GM12892 (cell line): ENCODE data around the gene SMIM36. TPM values are rescaled to one million over a fixed set of nuclear protein-coding genes. Genes with fewer than 3 reads are reported as not detected.

ENCODE experiments used
- DNase-seq: peaks from one replicate; pipeline ENCODE4 v3.0.0; 2011; ENCODE audit not compliant: insufficient read length
- FAIRE-seq: peaks from 2 replicates; lab custom pipeline; 2011; peaks lifted over from hg19 to GRCh38; lab: Jason Lieb, UNC
- POLR2A ChIP-seq: IDR thresholded peaks from 2 replicates; pipeline ENCODE4 v1.6.1; 2011; ENCODE audit warnings: low read depth, low read length, control low read depth
- POLR2AphosphoS5 ChIP-seq: IDR thresholded peaks from 2 replicates; pipeline ENCODE4 v1.6.1; 2011; ENCODE audit warnings: low read depth, low read length, control low read depth
- TAF1 ChIP-seq: IDR thresholded peaks from 2 replicates; pipeline ENCODE4 v1.6.1; 2011; ENCODE audit warnings: low read depth, mild to moderate bottlenecking, control low read depth, low read length, borderline replicate concordance
- polyA plus RNA-seq: library from polyadenylated mRNA; unstranded; fragments of >200 nt; gene quantifications from one replicate; pipeline ENCODE4 v1.2.1, GENCODE V29; 2012; ENCODE audit warnings: missing spikeins, inconsistent platforms; ENCODE audit not compliant: missing spikeins

The SMIM36 gene
- polyA plus RNA-seq, result not detected

DNA sequence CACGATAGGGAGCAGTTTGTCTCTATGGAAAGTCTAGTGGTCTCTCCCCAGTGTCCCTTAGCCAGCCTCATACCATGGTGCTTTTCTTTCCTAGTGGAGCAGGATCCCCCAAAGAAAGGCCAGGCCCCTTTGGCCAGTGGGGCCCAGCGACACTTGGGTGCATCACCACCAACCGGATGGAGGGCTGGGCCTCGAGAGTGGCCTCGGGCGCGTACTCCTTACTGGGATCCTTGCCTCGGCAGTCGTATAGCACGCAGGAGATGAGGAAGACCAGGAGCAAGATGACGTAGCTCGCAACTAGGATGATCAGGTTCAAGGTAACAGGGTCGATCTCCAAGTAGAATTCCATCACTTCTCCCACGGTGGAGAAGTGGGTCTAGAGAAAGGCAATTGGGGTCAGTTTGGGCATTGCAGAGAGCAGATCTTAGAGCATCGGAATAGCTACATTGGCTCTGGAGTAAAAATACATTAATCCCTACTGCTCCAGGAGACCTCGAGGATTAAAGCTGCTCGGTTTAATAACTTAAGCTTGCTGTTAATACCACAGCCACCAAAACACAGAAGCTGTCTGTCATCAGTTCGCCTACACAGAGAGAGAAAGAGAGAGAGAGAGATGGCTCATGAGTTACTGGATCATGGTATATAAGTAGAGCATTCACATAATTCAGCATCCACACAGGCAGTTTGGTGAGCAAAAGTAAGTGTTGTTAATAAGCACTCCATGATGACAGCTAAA, at the start of gene SMIM36:
Gene SMIM36, minus strand, starts transcription at position 467 of the 736 bp plus-strand sequence.
- TF ChIP-seq POLR2A, result no peak
- no peak for TF ChIP-seq TAF1
- no peak for TF ChIP-seq POLR2AphosphoS5
- FAIRE-seq (no peak), DNase-seq (no peak)

DNA sequence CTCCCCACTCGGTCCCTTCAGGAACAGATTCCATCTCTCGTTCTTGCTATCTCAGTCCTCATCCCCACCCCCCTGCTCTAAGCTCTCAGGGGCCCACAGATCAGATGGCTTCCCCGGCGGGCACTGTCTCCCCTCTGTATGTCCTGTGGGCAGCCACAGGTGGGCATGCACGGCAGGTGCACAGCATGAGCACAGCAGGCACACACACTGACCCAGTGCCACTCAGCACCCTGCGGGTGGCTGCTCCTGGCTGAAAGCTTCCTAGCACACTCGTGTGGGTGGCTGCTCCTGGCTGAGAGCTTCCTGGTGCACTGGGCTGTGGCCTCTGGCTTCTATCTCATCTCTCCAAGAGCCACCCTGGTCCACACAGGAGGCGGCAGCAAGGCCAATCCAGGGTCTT, 44.5 kb upstream of the SMIM36 start:
- TF ChIP-seq TAF1, result no peak
- TF ChIP-seq POLR2AphosphoS5, result no peak
- no peak for TF ChIP-seq POLR2A
- FAIRE-seq, result no peak
- DNase-seq, result no peak

DNA sequence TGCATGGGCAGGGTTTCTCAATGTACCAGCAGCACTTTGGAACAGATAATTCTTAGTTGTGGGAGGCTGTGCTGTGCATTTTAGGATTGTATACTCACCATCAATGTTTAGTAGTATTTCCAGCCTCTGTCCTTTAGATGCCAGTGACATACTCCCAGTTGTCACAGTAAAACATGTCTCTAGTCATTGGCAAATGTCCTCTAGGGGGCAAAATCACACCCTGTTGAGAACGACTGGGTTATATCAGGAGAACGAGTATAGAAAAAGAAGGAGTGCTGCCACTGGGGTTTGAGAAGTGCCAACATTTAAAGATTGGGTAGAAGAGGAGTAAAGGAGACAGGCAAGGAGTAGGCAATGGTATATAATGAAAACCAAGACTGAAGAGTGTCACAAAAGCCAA, 37.9 kb upstream of the SMIM36 start:
- DNase-seq (no peak), FAIRE-seq (no peak)
- TF ChIP-seq TAF1 (no peak), POLR2A (no peak), POLR2AphosphoS5 (no peak)

DNA sequence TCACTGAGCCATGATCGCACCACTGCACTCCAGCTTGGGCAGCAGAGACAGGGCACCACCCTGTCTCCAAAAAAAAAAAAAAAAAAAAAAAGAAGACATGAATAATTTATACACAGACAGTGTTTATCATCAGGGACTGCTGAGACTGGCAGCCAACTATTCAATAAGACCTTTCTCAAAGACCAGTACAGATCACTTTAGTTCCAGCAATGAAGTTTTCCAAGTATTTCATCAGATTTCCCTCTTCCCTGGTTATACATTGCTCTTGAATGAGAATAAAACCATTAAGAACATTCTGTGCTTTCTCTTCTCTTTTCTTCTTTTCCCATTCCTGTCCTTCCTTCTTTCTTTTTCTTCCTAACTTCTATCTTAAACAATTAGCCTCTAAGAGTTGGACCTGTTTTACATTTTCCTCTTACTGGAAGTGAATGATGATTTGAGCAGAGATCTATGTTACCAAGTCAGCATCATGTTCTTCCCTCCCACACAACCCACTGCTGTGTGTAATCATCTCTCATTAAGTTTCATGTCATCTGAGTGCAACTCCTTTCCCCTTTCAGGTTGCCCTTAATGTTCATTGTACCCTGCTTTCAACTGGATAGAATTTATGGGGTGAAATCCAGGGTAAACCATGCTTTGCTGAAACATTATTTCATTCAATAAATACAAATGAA, 35.9 kb upstream of the SMIM36 start:
- no peak for DNase-seq
- no peak for FAIRE-seq
- TF ChIP-seq POLR2AphosphoS5 (no peak), POLR2A (no peak), TAF1 (no peak)

DNA sequence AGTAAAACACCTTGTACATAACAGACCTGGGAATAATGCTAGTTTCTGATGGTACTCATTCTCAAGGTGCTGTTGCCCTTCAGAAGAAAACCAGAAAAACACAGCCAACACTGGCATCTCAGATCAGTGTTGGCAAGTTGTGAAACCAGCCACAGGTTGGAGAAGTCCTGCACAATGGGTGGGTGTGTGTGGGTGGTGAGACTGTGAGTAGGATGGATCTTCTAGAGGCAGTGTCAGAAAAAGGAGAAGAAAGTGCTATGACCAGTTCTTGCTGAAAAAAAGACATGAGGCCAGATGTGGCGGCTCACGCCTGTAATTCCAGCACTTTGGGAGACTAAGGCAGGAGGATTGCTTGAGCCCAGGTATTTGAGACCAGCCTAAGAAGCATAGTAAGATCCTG, 35.2 kb upstream of the SMIM36 start:
- no peak for DNase-seq
- TF ChIP-seq POLR2A, result no peak
- TF ChIP-seq POLR2AphosphoS5, result no peak
- TF ChIP-seq TAF1, result no peak
- FAIRE-seq, result no peak

DNA sequence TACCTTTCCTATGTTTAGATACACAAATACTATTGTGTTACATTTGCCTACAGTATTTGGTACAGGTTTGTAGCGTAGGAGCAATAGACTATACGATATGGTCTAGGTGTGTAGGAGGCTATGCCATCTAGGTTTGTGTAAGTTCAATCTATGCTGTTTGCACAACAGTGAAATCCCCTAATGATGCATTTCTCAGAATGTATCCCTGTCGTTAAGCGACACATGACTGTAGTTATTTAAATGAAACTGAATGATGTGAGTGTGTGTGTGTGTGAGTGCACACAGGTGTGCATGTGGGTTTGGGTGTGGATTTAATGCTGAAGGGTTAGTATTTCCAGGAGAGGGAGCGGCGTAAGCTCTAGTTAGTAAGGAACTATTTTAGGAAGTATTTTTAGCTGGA, 34.6 kb upstream of the SMIM36 start:
- TF ChIP-seq POLR2AphosphoS5, result no peak
- no peak for TF ChIP-seq TAF1
- TF ChIP-seq POLR2A, result no peak
- FAIRE-seq, result no peak
- DNase-seq, result no peak

DNA sequence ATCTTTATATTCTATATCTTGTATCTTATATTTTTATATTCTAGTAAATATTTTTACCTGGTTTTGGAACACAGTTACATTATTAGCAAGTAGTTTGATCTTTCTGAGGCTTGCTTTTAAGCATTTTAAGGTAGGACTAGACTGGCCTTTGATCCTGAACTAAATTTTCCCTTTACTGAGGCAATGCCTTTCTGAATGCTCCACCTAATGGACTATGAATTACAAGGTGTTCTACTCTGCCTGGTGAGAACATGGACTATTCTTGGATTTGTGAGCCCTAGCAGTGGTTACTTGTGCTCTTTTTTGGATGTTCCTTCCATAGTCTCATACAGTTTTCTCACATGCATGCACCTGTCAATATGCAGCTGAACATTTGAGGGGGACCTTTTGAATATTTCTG, 32.5 kb upstream of the SMIM36 start:
- DNase-seq (no peak), FAIRE-seq (peak; percentile 56)
- TF ChIP-seq POLR2A, result no peak
- no peak for TF ChIP-seq POLR2AphosphoS5
- TF ChIP-seq TAF1, result no peak

DNA sequence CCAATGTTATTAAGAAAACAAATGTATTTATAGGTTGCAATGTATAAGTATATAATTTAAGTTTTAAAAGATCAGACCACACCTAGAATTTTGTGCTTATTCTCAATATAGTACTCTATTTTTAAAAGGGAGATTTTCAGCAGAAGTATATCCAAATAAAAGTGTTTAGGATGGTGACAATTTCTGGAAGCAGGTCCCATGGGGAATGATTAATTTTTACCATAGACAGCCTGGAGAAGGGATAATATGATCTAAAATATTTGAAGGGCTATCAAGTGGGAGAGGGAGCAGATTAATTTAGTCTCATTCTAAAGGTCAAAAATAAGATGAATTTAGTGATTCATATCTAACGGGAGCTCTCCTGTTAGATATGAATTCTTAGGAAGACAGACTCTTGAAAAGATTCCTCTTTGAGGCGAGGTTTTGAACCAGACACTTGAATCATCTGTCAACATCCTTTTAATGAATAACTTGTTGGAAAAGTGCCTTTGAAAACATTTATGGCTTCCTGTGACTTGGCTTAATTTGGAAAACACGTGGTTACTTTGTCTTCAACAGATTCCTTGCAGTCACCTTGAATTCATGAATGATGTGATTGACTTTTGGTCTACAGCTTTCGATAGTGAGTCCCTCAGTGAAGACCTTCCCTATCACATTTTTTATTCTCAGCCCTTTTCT, 29.3 kb upstream of the SMIM36 start:
- no peak for FAIRE-seq
- TF ChIP-seq TAF1 (no peak), POLR2A (no peak), POLR2AphosphoS5 (no peak)
- DNase-seq, result no peak

DNA sequence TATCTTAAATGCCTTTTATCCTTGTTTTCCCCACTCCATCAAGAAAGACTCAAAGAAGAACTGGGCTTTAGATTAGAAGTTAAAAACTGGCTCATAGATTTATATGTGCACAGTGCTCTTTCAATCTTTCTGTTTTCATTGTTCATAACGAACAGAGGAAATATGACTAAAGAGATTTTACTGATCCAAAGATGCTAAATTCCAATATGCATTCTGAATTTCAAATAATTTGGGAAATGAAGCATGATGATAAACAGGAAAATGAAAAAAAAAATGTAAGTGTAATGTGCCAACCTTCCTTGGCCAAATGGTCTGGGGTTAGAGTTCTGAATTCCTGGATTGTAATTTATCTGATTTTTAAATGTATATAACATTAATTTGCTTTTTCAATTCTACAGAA, 25.0 kb upstream of the SMIM36 start:
- DNase-seq, result no peak
- FAIRE-seq, result no peak
- TF ChIP-seq TAF1, result no peak
- no peak for TF ChIP-seq POLR2AphosphoS5
- TF ChIP-seq POLR2A, result no peak

DNA sequence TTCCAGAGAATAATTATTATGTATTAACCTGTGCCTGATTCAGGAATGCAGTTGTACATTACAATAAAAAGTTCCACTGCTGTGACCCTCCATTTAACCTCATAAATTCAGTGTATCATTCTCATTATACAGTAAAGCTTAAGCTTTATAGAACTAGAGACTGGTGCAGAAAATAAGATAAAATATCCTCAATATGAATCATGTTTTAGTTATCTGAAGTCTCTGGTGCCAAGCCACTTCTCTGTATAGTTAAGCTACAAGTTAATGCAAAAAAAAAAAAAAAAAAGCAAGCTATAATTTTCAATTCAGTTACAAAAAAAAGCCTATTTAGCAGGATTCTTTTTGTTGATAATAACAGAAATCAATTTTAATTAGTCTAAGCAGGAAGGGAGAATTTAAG, 22.4 kb upstream of the SMIM36 start:
- FAIRE-seq (no peak), DNase-seq (no peak)
- no peak for TF ChIP-seq POLR2A
- no peak for TF ChIP-seq POLR2AphosphoS5
- TF ChIP-seq TAF1, result no peak

DNA sequence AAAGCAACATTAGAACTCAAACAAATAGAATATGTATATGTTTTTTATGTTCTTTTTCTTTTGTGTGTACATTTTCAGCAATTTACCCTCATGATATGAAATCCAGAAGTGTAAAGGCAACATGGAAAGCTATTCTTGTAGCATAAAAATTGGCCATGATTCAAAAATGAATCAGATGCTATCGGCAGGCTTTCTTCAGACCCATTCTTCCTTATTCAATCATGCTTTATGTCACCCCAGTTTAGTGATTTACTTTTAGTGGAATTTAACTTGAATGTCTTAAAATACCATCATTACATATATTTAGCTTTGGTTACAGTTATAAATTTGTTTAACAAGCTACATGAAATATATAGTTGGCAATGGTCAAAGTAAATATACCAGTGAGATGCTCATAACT, 21.4 kb upstream of the SMIM36 start:
- DNase-seq (no peak), FAIRE-seq (no peak)
- TF ChIP-seq TAF1 (no peak), POLR2AphosphoS5 (no peak), POLR2A (no peak)
